ENCODE results near the gene SELENON.

The SELENON gene

GRCh38 chr1:25867210-25867991 is 67.4 kb downstream of the SELENON start:
- no peak for DNase-seq
